Islet of Langerhans (tissue), 1 donor: Measurements from ENCODE around the gene ANXA7.

Source experiments
- FAIRE-seq: peaks from one replicate; lab custom pipeline; 2011; peaks lifted over from hg19 to GRCh38; lab: Jason Lieb, UNC

The ANXA7 gene

GRCh38 chr10:73413528-73414229 lies at the start of gene ANXA7:
Gene ANXA7 (minus strand): TSS chr10:73414058. CDS start chr10:73400856, 13,202 bp downstream.
- no peak for FAIRE-seq

GRCh38 chr10:73460897-73461296 lies 47.0 kb upstream of the ANXA7 start:
- FAIRE-seq: no peak

- FAIRE-seq: peak; percentile 45
These were observed 45.9 kb upstream of the ANXA7 start for GRCh38 chr10:73459683-73460314.

- peak; percentile 64 for FAIRE-seq
These were observed 42.5 kb upstream of the ANXA7 start for GRCh38 chr10:73456187-73456890.

GRCh38 chr10:73449113-73449512 lies 35.3 kb upstream of the ANXA7 start:
- no peak for FAIRE-seq

GRCh38 chr10:73448384-73448783 lies 34.5 kb upstream of the ANXA7 start:
- no peak for FAIRE-seq

- no peak for FAIRE-seq
These were observed 33.1 kb upstream of the ANXA7 start for GRCh38 chr10:73446926-73447325.

GRCh38 chr10:73444457-73444856 lies 30.6 kb upstream of the ANXA7 start:
- no peak for FAIRE-seq

- FAIRE-seq: peak; percentile 72
These were observed 25.9 kb upstream of the ANXA7 start for GRCh38 chr10:73439605-73440312.

GRCh38 chr10:73439055-73439454 lies 25.2 kb upstream of the ANXA7 start:
- FAIRE-seq: no peak

- FAIRE-seq: no peak
These were observed 19.6 kb upstream of the ANXA7 start, which contains the start of gene MSS51 for GRCh38 chr10:73433538-73433867. Gene MSS51 (minus strand): TSS chr10:73433561. CDS start chr10:73428284, 5,277 bp downstream.

GRCh38 chr10:73432646-73433537 lies 19.0 kb upstream of the ANXA7 start:
- no peak for FAIRE-seq

GRCh38 chr10:73426318-73426717 lies 12.5 kb upstream of the ANXA7 start:
- no peak for FAIRE-seq

- no peak for FAIRE-seq
These were observed 10.6 kb upstream of the ANXA7 start for GRCh38 chr10:73424478-73424877.

- no peak for FAIRE-seq
These were observed 9.5 kb upstream of the ANXA7 start for GRCh38 chr10:73423309-73423708.

- FAIRE-seq: no peak
These were observed 2.7 kb upstream of the ANXA7 start for GRCh38 chr10:73416571-73416970.

GRCh38 chr10:73414230-73414945 lies 530 bp upstream of the ANXA7 start:
- FAIRE-seq: no peak

- peak; percentile 13 for FAIRE-seq
These were observed 740 bp downstream of the ANXA7 start for GRCh38 chr10:73413108-73413527.

GRCh38 chr10:73410897-73411296 lies 3.0 kb downstream of the ANXA7 start:
- no peak for FAIRE-seq

- FAIRE-seq: no peak
These were observed 4.8 kb downstream of the ANXA7 start for GRCh38 chr10:73408978-73409521.

GRCh38 chr10:73408061-73408460 lies 5.8 kb downstream of the ANXA7 start:
- no peak for FAIRE-seq
